GM13976 (cell line): Measurements from ENCODE around the gene PIGC.

Experiments
- DNase-seq: peaks from one replicate; pipeline ENCODE4 v3.0.0; 2012; ENCODE audit warnings: low spot score
- in situ Hi-C: fragments of 300-500 bp; cut with MboI; formaldehyde crosslinking; loops from one replicate; pipeline ENCODE4 v1.12.0; 2022; ENCODE audit warnings: low sequenced_read_pairs, mixed read lengths, inconsistent platforms; ENCODE audit not compliant: unreplicated experiment
- TF ChIP-seq, protein P1 (sequence below): IDR thresholded peaks from 2 replicates; pipeline ENCODE4 v1.5.1; 2012; ENCODE audit warnings: borderline replicate concordance, mild to moderate bottlenecking; ENCODE audit not compliant: insufficient read depth; ENCODE audit errors: extremely low read depth, missing control alignments, control extremely low read depth

Gene PIGC

DNA sequence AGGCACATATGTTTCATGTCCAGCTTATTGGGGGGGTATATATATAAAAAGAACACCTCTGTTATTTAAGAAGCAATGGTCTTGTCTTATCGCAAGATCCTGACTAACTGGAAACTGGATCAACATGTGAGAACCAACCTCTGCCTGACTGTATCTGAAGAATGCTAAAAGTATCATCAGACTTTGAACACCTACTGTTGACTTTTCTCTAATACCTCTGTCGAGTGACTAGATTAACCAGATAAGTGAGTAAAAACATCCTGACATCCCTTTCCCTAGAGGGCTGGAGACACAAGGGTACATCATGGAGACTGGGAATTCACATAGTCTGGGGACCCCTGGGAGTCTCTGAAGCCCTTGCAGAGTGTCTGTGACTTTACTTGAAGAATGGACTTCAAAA is 26.3 kb upstream of the PIGC start:
- TF ChIP-seq, protein P1, sequence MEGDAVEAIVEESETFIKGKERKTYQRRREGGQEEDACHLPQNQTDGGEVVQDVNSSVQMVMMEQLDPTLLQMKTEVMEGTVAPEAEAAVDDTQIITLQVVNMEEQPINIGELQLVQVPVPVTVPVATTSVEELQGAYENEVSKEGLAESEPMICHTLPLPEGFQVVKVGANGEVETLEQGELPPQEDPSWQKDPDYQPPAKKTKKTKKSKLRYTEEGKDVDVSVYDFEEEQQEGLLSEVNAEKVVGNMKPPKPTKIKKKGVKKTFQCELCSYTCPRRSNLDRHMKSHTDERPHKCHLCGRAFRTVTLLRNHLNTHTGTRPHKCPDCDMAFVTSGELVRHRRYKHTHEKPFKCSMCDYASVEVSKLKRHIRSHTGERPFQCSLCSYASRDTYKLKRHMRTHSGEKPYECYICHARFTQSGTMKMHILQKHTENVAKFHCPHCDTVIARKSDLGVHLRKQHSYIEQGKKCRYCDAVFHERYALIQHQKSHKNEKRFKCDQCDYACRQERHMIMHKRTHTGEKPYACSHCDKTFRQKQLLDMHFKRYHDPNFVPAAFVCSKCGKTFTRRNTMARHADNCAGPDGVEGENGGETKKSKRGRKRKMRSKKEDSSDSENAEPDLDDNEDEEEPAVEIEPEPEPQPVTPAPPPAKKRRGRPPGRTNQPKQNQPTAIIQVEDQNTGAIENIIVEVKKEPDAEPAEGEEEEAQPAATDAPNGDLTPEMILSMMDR: no peak
- in situ Hi-C loops: no loop called here
- no peak for DNase-seq

DNA sequence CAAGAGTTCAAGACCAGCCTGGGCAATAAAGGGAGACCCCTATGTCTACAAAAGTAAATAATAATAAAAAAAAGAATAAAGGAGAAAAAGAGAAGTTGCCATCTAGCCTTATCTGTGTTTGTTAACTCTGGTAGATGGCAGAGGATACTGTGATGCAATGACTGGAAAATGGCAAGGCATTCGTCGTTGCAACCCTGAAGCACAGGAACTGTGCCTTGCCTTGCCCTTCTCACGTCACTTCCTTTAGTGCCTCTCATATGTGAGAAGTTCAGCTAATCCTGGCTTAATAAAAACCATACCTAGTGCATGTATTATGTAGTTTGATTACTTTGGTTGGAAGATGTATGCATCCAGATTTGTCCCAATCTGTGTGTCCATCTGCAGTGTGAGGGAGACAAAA is 25.8 kb upstream of the PIGC start:
- in situ Hi-C loops: no loop called here
- no peak for DNase-seq
- TF ChIP-seq, protein P1: no peak

GRCh38 chr1:172468296-172468695 is 24.4 kb upstream of the PIGC start:
- TF ChIP-seq, protein P1: no peak
- DNase-seq: no peak
- in situ Hi-C loops: no loop called here

GRCh38 chr1:172467446-172467845 is 23.6 kb upstream of the PIGC start:
- in situ Hi-C loops: no loop called here
- DNase-seq: no peak
- TF ChIP-seq, protein P1: no peak

DNA sequence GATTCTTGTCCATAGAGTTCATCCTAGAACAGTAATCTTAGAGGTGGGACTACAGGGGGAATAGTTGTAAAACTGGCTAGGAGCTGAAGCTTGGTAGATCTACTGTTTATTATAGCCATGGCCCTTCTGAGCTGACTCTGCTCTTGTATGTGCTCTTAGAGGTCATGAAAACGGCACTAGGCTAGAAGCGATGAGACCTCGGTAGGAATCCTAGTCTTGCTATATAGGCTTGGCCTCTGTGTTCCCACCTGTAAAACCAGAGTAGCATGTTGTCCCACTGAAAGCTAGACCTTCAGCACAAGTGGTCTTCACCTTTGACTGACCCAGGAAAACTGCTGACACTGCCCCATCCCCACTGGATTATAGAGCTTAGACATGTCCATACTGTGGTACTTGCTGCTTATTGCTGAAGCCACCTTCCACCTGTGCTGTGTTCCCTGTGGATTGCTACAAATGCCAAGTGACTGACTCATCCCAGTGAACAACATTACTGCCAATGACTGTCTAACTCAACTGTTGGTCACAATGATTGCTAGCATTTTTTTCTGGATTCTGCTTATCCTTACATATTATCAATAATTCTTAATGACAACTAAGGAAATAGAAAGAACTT is 23.0 kb upstream of the PIGC start:
- TF ChIP-seq, protein P1: no peak
- in situ Hi-C loops: no loop called here
- DNase-seq: no peak

- in situ Hi-C loops: no loop called here
- TF ChIP-seq, protein P1: no peak
- DNase-seq: no peak
Measured at GRCh38 chr1:172465617-172466016, 21.7 kb upstream of the PIGC start.
